K562 (cell line): ENCODE results near the gene CHTF8. TPM values are rescaled to one million over a fixed set of nuclear protein-coding genes. Genes with fewer than 3 reads are reported as not detected.

Experiments
- ATAC-seq: fragments of 200-7000 bp; cut with Tn5 transposase; 3 replicates; pipeline ENCODE4 v1.9.1; 2020; ENCODE audit warnings: moderate library complexity
- BruUV-seq: library from RNA; stranded (reverse); fragments of 400-500 nt; replicated peaks from 2 replicates; lab custom pipeline; 2021; lab: Mats Ljungman, UMichigan
- CTCF ChIA-PET: fragments of 300-600 bp; formaldehyde crosslinking; extraction: SDS; loops from one replicate; lab custom pipeline; 2021; ENCODE audit warnings: low intra/inter-chr PET ratio; lab: Yijun Ruan, JAX
- POLR2A ChIA-PET: fragments of 300-600, 350-650 bp; sonication (Branson Sonifier 250); formaldehyde crosslinking; extraction: SDS; loops from one replicate; lab custom pipeline; 2021; ENCODE audit warnings: antibody characterized with exemption, inconsistent platforms; lab: Yijun Ruan, JAX
- DNase-seq, 4 experiments: peaks; one replicate each; pipeline versions ENCODE4 v3.0.0 to v3.0.0-alpha.2; 2011 to 2018; ENCODE audit warnings: low spot score in 3 of 4, mixed read lengths in 3 of 4; ENCODE audit errors: extremely low read depth in 1 of 4
- FAIRE-seq: peaks from 2 replicates; lab custom pipeline; 2011; peaks lifted over from hg19 to GRCh38; lab: Jason Lieb, UNC
- H2AFZ ChIP-seq: 2 replicates; pipeline ENCODE4 v1.6.0; 2011; ENCODE audit warnings: low read depth, low read length, control low read depth, inconsistent platforms
- H3K27ac ChIP-seq: fragments of 200-600 bp; 3 replicates; pipeline ENCODE4 v1.8.0; 2011; ENCODE audit warnings: low read depth, mild to moderate bottlenecking, control low read depth, inconsistent platforms, low read length, moderate library complexity, mixed read lengths; ENCODE audit errors: extremely low read depth
- H3K27me3 ChIP-seq, 2 experiments: fragments of 300-600 bp in 1 of 2; 2 replicates in 1 of 2; 3 replicates in 1 of 2; pipeline versions ENCODE4 v1.6.0 to v1.8.0; 2011; ENCODE audit warnings: inconsistent platforms in 2 of 2, low read length in 2 of 2, mild to moderate bottlenecking in 1 of 2, mixed read lengths in 1 of 2, moderate library complexity in 1 of 2; ENCODE audit not compliant: control insufficient read depth in 2 of 2, insufficient read depth in 2 of 2
- H3K36me3 ChIP-seq: fragments of 300-600 bp; 3 replicates; pipeline ENCODE4 v1.8.0; 2011; ENCODE audit warnings: mild to moderate bottlenecking, low read length, inconsistent platforms; ENCODE audit not compliant: control insufficient read depth, insufficient read depth
- H3K4me1 ChIP-seq, 2 experiments: fragments of 200-600 bp in 1 of 2; replicated peaks in 1 of 2; 2 replicates in 1 of 2; 3 replicates in 1 of 2; pipeline versions ENCODE4 v1.5.1 to v1.8.0; 2011; ENCODE audit warnings: inconsistent platforms in 2 of 2, low read length in 2 of 2, mild to moderate bottlenecking in 1 of 2, mixed read lengths in 1 of 2, moderate library complexity in 1 of 2; ENCODE audit not compliant: control insufficient read depth in 2 of 2, insufficient read depth in 2 of 2
- H3K4me2 ChIP-seq: 2 replicates; pipeline ENCODE4 v1.6.1; 2011; ENCODE audit warnings: low read length, control low read depth, inconsistent platforms, mixed read lengths; ENCODE audit not compliant: insufficient read depth
- H3K4me3 ChIP-seq: fragments of 200-600 bp; sonication (generic), shearing (Covaris generic); 2 replicates; pipeline ENCODE4 v1.5.1; 2016; ENCODE audit warnings: control low read depth, inconsistent platforms
- H3K79me2 ChIP-seq: fragments of 200-600 bp; 3 replicates; pipeline ENCODE4 v1.8.0; 2011; ENCODE audit warnings: low read length, inconsistent platforms; ENCODE audit not compliant: control insufficient read depth, insufficient read depth
- H3K9ac ChIP-seq, 2 experiments: 2 replicates each; pipeline versions ENCODE4 v1.6.0 to v1.6.1; 2011; ENCODE audit warnings: low read depth in 2 of 2, low read length in 2 of 2, control low read depth in 1 of 2, inconsistent platforms in 1 of 2, mild to moderate bottlenecking in 1 of 2, mixed read lengths in 1 of 2; ENCODE audit not compliant: insufficient read depth in 1 of 2
- H3K9me1 ChIP-seq: one replicate; pipeline ENCODE4 v1.6.0; 2011; ENCODE audit warnings: inconsistent platforms, mild to moderate bottlenecking, low read length, moderate library complexity; ENCODE audit not compliant: control insufficient read depth, insufficient read depth
- H3K9me3 ChIP-seq: replicated peaks from 2 replicates; pipeline ENCODE4 v1.5.1; 2011; ENCODE audit warnings: low read depth, low read length, inconsistent platforms; ENCODE audit not compliant: control insufficient read depth, insufficient read depth
- H4K20me1 ChIP-seq: replicated peaks from 2 replicates; pipeline ENCODE4 v1.6.1; 2011; ENCODE audit warnings: low read length, inconsistent platforms, mixed read lengths; ENCODE audit not compliant: control insufficient read depth, insufficient read depth
- POLR2G ChIP-seq: fragments of 200-400 bp; formaldehyde crosslinking; IDR thresholded peaks from 2 replicates; pipeline ENCODE4 v1.6.1; 2017; ENCODE audit warnings: low read depth, mild to moderate bottlenecking, antibody characterized with exemption, low read length, moderate library complexity
- SRF ChIP-seq, 2 experiments: fragments of 250-450, 450-650 bp in 1 of 2; sonication (Bioruptor Pico) in 1 of 2; sonication (generic) in 1 of 2; formaldehyde crosslinking; IDR thresholded peaks; 2 replicates each; pipeline versions ENCODE4 v1.5.0 to v1.5.1; 2020 to 2022; ENCODE audit warnings: mild to moderate bottlenecking in 1 of 2, missing genetic modification reagents in 1 of 2
- WGBS: fragments of 100-300 bp; shearing (Covaris generic); methylation state at CpG from one replicate; pipeline ENCODE4 v1.1.6; 2016; ENCODE audit warnings: low coverage, mixed read lengths; ENCODE audit not compliant: insufficient coverage; ENCODE audit errors: missing lambda C conversion rate; 5-methylcytosine and 5-hydroxymethylcytosine counted together
- in situ Hi-C: fragments of 300-500 bp; cut with MboI; formaldehyde crosslinking; loops from 4 replicates; pipeline ENCODE4 v1.15.0; 2018; ENCODE audit warnings: inconsistent platforms, mixed read lengths
- intact Hi-C: fragments of 100-400 bp; cut with micrococcal nuclease; formaldehyde crosslinking; loops from 2 replicates; pipeline ENCODE4 v1.14.2; 2022
- polyA plus RNA-seq, 8 experiments: library from polyadenylated mRNA; depleted of rRNA in 4 of 8; stranded (reverse) in 5 of 8; unstranded in 3 of 8; fragments of >200 nt; fragmentation: Nextera tagmentation in 2 of 8; fragmentation: Illumina TruSeq in 1 of 8; extraction: Ambion mirVana in 2 of 8; extraction: Trizol in 1 of 8; gene quantifications; 2 replicates each; pipeline versions ENCODE4 v1.2.1 to v1.2.3, GENCODE V29; 2011 to 2014; ENCODE audit warnings: inconsistent platforms in 1 of 8, missing spikeins in 1 of 8
- total RNA-seq, 7 experiments: library from RNA; depleted of rRNA in 6 of 7; stranded (reverse); fragments of >200 nt in 6 of 7; fragmentation: Illumina TruSeq in 2 of 7; extraction: Trizol in 2 of 7; gene quantifications; 2 replicates each; pipeline versions ENCODE4 v1.2.1 to v1.2.3, GENCODE V29; 2011 to 2021; ENCODE audit warnings: low replicate concordance in 1 of 7

The CHTF8 gene
- total and polyA plus RNA-seq, 9 of the 15 experiments (the other 6 are each of a cell fraction or from before 2014, with no cell fraction given), result 20.2 to 199 (median 108) TPM

- ChIA-PET CTCF (interaction anchor here (2.9 kb wide), 1 partner anchor 204 kb away, joined by 20 read pairs; no protein-coding TSS in a partner anchor), POLR2A (interaction anchor here (0.6 to 0.7 kb wide), 3 partner anchors 13 to 132 kb away, joined by 3 read pairs; no protein-coding TSS in a partner anchor)
- Histone ChIP-seq H3K9ac (peak overlapping the region in 1 of 2 experiments; percentile 92; a peak in 2 of 4 replicates), H3K9me1 (no peaks in the 10 kb centered on the region), H3K9me3 (no peaks in the 10 kb centered on the region), H3K36me3 (peaks cover 3% of the 10 kb centered on the region; the same call in 2 of the 3 replicates), H3K27me3 (peaks cover 2 to 8% of the 10 kb centered on the region in 2 experiments; a peak in 1 of 5 replicates), H3K4me1 (peaks cover 0 to 29% of the 10 kb centered on the region in 2 experiments; a peak in 4 of 5 replicates), H3K4me3 (peak overlapping the region; percentile 65; the same call in 1 of the 2 replicates), H4K20me1 (no peaks in the 10 kb centered on the region), H3K4me2 (no peak overlapping the region), H2AFZ (no peak overlapping the region), H3K79me2 (no peaks in the 10 kb centered on the region), H3K27ac (no peak overlapping the region)
- BruUV-seq, result no TSS peak
- DNase-seq, result peak in 1 of 4 experiments; percentile 26
- TF ChIP-seq POLR2G, result peak; percentile 27; the same call in 1 of the 2 replicates
- no peak for TF ChIP-seq SRF (CRISPR knock-in tag; IDR thresholded peaks at IDR 0.05)
- intact Hi-C loops, result loop anchor here (5.0 kb wide), 2 partner anchors 119 to 259 kb away; no protein-coding TSS in a partner anchor
- no peak for ATAC-seq
- no peak for FAIRE-seq
- in situ Hi-C loops, result no loop called here
- 49% methylated on average over 21 of the region's 55 CpGs for WGBS
Observed at GRCh38 chr16:69106491-69107315, 25.7 kb downstream of the CHTF8 start.
